ENCODE results near the gene WBP2.

The WBP2 gene

DNA sequence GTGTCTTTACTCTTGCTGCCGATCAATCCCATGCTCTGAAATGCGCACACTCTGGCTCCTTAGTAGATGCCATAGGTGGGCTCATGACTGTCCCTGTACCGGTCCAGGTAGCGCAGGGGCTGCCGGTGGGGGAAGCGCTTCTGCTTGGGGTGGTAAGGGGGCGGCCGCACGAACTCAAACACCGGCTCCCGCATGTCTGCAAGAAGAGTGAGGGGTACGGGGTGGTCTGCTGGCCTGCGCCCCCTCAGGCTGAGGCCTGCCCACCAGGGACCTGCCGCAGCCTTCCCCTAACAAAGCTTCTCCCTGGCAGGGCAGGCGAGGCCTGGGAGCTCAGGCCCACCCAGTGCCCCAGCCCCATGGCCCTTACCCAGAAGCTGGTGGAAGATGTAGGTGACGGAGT is 43.7 kb upstream of the WBP2 start:
- TF ChIP-seq CTCF (IDR thresholded peaks at IDR 0.05; ENCODE audit: extremely low read depth, missing control alignments), result no peak
- no peak for DNase-seq (ENCODE audit: low spot score)

GRCh38 chr17:75898065-75898464 is 42.9 kb upstream of the WBP2 start:
- TF ChIP-seq CTCF (IDR thresholded peaks at IDR 0.05; ENCODE audit: extremely low read depth, missing control alignments), result no peak

GRCh38 chr17:75897160-75898019 is 42.3 kb upstream of the WBP2 start:
- no peak for DNase-seq (ENCODE audit: low spot score)
- no peak for TF ChIP-seq CTCF (IDR thresholded peaks at IDR 0.05; ENCODE audit: extremely low read depth, missing control alignments)

More at GRCh38 chr17:75898065-75898464, 42.9 kb upstream of the WBP2 start:
- no peak for DNase-seq (ENCODE audit: low spot score)

DNA sequence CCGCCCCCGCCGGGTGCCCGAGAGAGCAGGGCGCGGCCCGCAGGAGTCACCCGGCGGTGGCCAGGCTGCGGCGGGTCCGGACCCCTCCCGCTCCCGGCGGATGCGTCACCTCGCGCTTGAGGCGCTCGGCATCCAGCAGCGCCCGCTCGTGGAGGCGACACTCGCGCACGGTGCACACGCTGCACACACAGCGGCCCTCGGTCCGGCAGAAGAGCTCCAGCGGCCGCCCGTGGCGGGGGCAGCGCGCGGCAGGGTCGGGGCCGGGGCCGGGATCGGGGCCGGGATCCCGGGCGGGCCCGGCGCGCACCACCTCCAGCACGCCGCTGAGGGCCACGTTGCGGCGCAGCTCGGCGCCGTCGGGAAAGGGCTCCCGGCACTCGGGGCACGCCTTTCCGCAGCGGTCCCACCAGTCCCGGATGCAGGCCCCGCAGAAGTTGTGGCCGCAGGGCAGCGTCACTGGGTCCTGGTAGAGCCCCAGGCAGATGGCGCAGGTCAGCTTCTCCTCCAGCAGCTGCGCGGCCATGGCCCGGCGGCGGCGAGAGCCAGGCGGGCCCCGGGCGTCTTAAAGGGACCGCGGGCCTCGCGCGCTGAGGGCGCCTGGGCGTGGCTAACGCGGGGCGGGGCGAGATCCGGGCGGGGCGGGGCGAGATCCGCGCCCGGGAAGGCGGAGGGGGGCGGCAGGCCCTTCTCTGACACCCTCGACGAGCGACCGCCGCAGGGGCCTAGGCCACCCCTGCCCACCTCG is 41.5 kb upstream of the WBP2 start, which contains the start of gene TRIM65:
Gene TRIM65, minus strand, starts transcription at position 537 of the 745 bp plus-strand sequence. Its CDS starts 14 bp downstream, at position 523.
- peak; percentile 45 for TF ChIP-seq CTCF (IDR thresholded peaks at IDR 0.05; ENCODE audit: extremely low read depth, missing control alignments)
- peak; percentile 96 for DNase-seq (ENCODE audit: low spot score)

GRCh38 chr17:75895370-75896155 is 40.4 kb upstream of the WBP2 start:
- DNase-seq (ENCODE audit: low spot score), result peak; percentile 57
- TF ChIP-seq CTCF (IDR thresholded peaks at IDR 0.05; ENCODE audit: extremely low read depth, missing control alignments), result peak; percentile 16

DNA sequence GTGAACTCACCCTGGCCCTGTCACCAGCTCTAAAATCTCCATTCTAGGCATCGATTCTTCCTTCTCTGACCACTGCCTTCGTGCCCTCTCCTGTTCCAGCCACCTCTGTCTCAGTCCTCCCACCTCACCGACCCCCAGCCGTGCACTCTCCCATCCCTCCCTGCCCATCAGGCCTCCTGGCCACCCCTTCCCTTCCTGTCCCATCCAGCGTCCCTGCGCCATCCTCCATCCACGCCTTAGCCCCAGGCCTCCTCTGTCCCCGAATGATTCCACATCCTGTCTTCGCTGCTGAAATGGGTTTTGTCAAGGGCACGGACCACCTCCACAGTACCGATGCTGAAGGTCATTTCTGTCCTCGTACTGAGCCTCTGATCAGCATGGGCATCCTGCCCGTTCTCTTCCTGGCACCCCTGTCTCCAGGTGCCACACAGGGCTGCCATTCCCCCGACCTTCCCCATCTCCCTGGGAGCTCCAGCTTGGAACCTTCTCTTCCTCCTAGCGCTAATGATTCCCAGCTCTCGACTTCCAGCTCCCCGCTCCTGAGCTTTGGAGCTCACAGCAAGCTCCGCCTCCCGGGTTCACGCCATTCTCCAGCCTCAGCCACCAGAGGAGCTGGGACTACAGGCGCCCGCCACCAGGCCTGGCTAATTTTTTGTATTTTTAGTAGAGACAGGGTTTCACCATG is 39.1 kb upstream of the WBP2 start:
- DNase-seq (ENCODE audit: low spot score), result no peak
- no peak for TF ChIP-seq CTCF (IDR thresholded peaks at IDR 0.05; ENCODE audit: extremely low read depth, missing control alignments)
